HepG2 (cell line): ENCODE measurements around the gene GPA33.

Source experiments
- ASH2L ChIP-seq: fragments of 300-600, 200-600 bp; sonication (generic); IDR thresholded peaks from 2 replicates; pipeline ENCODE4 v1.7.0; 2017; ENCODE audit warnings: low read depth, mild to moderate bottlenecking, moderate library complexity, mixed read lengths, low read length; ENCODE audit not compliant: insufficient read length
- CTCF ChIP-seq: sonication (generic); formaldehyde crosslinking; IDR thresholded peaks from 2 replicates; pipeline ENCODE4 v1.5.0; 2020; ENCODE audit warnings: mild to moderate bottlenecking, missing genetic modification reagents, moderate library complexity
- ESRRA ChIP-seq: sonication (generic); formaldehyde crosslinking; IDR thresholded peaks from 2 replicates; pipeline ENCODE4 v1.5.1; 2020; ENCODE audit warnings: mild to moderate bottlenecking, low read depth, missing genetic modification reagents
- FOXP4 ChIP-seq: sonication (generic); formaldehyde crosslinking; IDR thresholded peaks from 2 replicates; pipeline ENCODE4 v1.4.0; 2020; ENCODE audit warnings: missing genetic modification reagents
- JUNB ChIP-seq: sonication (generic); formaldehyde crosslinking; IDR thresholded peaks from 2 replicates; pipeline ENCODE4 v1.8.0; 2022; ENCODE audit warnings: missing genetic modification reagents, mild to moderate bottlenecking, borderline replicate concordance
- POLR2A ChIP-seq, 2 experiments: IDR thresholded peaks; 2 replicates each; pipeline ENCODE4 v1.6.1; 2011; ENCODE audit warnings: low read depth in 2 of 2, low read length in 2 of 2, mild to moderate bottlenecking in 1 of 2, moderate library complexity in 1 of 2; ENCODE audit not compliant: insufficient read depth in 1 of 2
- SMAD1 ChIP-seq: sonication (generic); formaldehyde crosslinking; IDR thresholded peaks from 2 replicates; pipeline ENCODE4 v1.4.0; 2020; ENCODE audit warnings: missing genetic modification reagents, low read depth, mild to moderate bottlenecking, borderline replicate concordance
- TAF1 ChIP-seq: sonication (generic); formaldehyde crosslinking; IDR thresholded peaks from 2 replicates; pipeline ENCODE4 v1.4.0; 2020; ENCODE audit warnings: missing genetic modification reagents
- TCF12 ChIP-seq, 2 experiments: fragments of 450-650 bp in 1 of 2; sonication (generic) in 1 of 2; formaldehyde crosslinking in 1 of 2; IDR thresholded peaks; 2 replicates each; pipeline versions ENCODE4 v1.6.1 to v1.8.0; 2017 to 2022; ENCODE audit warnings: antibody characterized with exemption in 1 of 2, mild to moderate bottlenecking in 1 of 2, missing genetic modification reagents in 1 of 2, moderate library complexity in 1 of 2
- ZNF407 ChIP-seq: sonication (generic); formaldehyde crosslinking; IDR thresholded peaks from one replicate; pipeline ENCODE4 v1.5.1; 2020; ENCODE audit warnings: mild to moderate bottlenecking, missing genetic modification reagents; ENCODE audit errors: not compliant biosample characterization
- ZNF788 ChIP-seq: sonication (generic); formaldehyde crosslinking; IDR thresholded peaks from 2 replicates; pipeline ENCODE4 v1.5.0; 2020; ENCODE audit warnings: mild to moderate bottlenecking, missing genetic modification reagents, borderline replicate concordance

GRCh38 chr1:167090314-167090942, at the start of gene GPA33:
- TF ChIP-seq POLR2A (IDR thresholded peaks at IDR 0.05; ENCODE audit: insufficient read depth in 1 of 2, low read depth in 2 of 2, low read length in 2 of 2) (no peak), ZNF788 (no peak), SMAD1 (CRISPR knock-in tag) (no peak), ESRRA (CRISPR knock-in tag) (no peak), CTCF (CRISPR knock-in tag) (no peak), ASH2L (no peak), ZNF407 (CRISPR knock-in tag) (no peak), TCF12 (IDR thresholded peaks at IDR 0.05) (no peak), TCF12 (CRISPR knock-in tag; IDR thresholded peaks at IDR 0.05) (no peak), TAF1 (CRISPR knock-in tag) (no peak), FOXP4 (CRISPR knock-in tag) (no peak), JUNB (CRISPR knock-in tag) (no peak)
